HEK293T (cell line): ENCODE data around the gene UTP14C.

Source experiments
- ARNT ChIP-seq: fragments of 450-650 bp; IDR thresholded peaks from 2 replicates; pipeline ENCODE4 v1.6.1; 2017; ENCODE audit warnings: mild to moderate bottlenecking
- SP1 ChIP-seq: fragments of 450-650 bp; IDR thresholded peaks from 2 replicates; pipeline ENCODE4 v1.6.1; 2017
- SUZ12 ChIP-seq: fragments of 450-650 bp; IDR thresholded peaks from 2 replicates; pipeline ENCODE4 v1.6.1; 2016; ENCODE audit warnings: mild to moderate bottlenecking

- TF ChIP-seq SP1 (no peak), ARNT (no peak), SUZ12 (no peak)
Observed at GRCh38 chr13:52051400-52051799, 26.9 kb downstream of the UTP14C start.
